OCI-LY7 (cell line): ENCODE data around the gene LRIG2. TPM values are rescaled to one million over a fixed set of nuclear protein-coding genes. Genes with fewer than 3 reads are reported as not detected.

Experiments
- BruUV-seq: library from RNA; stranded (reverse); fragments of 400-500 nt; replicated peaks from 2 replicates; lab custom pipeline; 2021; lab: Mats Ljungman, UMichigan
- CTCF ChIA-PET: fragments of 300-600 bp; sonication (Branson Sonifier 250); formaldehyde crosslinking; loops from one replicate; lab custom pipeline; 2022; ENCODE audit warnings: antibody characterized with exemption; ENCODE audit not compliant: unreplicated experiment; lab: Charles Lee
- POLR2A ChIA-PET: fragments of 300-600 bp; sonication (Branson Sonifier 250); formaldehyde crosslinking; loops from one replicate; lab custom pipeline; 2022; ENCODE audit warnings: antibody characterized with exemption; lab: Charles Lee
- DNase-seq: peaks from one replicate; pipeline ENCODE4 v3.0.0-alpha.2; 2015; ENCODE audit warnings: low spot score
- H2AFZ ChIP-seq: fragments of 200-600 bp; sonication (generic), shearing (Covaris generic); 2 replicates; pipeline ENCODE4 v1.6.1; 2014; ENCODE audit warnings: mild to moderate bottlenecking, antibody characterized with exemption, low read length, moderate library complexity
- H3K27ac ChIP-seq: fragments of 200-600 bp; sonication (generic); 2 replicates; pipeline ENCODE4 v1.5.1; 2014; ENCODE audit warnings: mixed run types, low read depth, mild to moderate bottlenecking, moderate library complexity, low read length, inconsistent platforms; ENCODE audit not compliant: poor library complexity, severe bottlenecking
- H3K36me3 ChIP-seq: fragments of 200-600 bp; sonication (generic); 2 replicates; pipeline ENCODE4 v1.6.1; 2014; ENCODE audit warnings: mild to moderate bottlenecking, antibody characterized with exemption, low read length, moderate library complexity, mixed read lengths; ENCODE audit not compliant: insufficient read depth
- H3K4me1 ChIP-seq: fragments of 200-600 bp; sonication (generic); 2 replicates; pipeline ENCODE4 v1.5.1; 2014; ENCODE audit warnings: mild to moderate bottlenecking, low read length; ENCODE audit not compliant: insufficient read depth, poor library complexity, severe bottlenecking
- H3K4me2 ChIP-seq: fragments of 200-600 bp; sonication (generic); 2 replicates; pipeline ENCODE4 v1.6.1; 2014; ENCODE audit warnings: mild to moderate bottlenecking, low read length
- H3K4me3 ChIP-seq: fragments of 200-600 bp; sonication (generic); 2 replicates; pipeline ENCODE4 v1.5.1; 2014; ENCODE audit warnings: mild to moderate bottlenecking, low read depth, low read length; ENCODE audit not compliant: poor library complexity, severe bottlenecking
- H3K79me2 ChIP-seq: fragments of 200-600 bp; sonication (generic); 2 replicates; pipeline ENCODE4 v1.6.1; 2016; ENCODE audit warnings: low read depth, mild to moderate bottlenecking, low read length, moderate library complexity, mixed read lengths; ENCODE audit not compliant: insufficient read depth
- H3K9me2 ChIP-seq: fragments of 200-600 bp; sonication (generic); 2 replicates; pipeline ENCODE4 v1.6.1; 2016; ENCODE audit warnings: mild to moderate bottlenecking, low read length, mixed read lengths; ENCODE audit not compliant: insufficient read depth
- H3K9me3 ChIP-seq: fragments of 200-600 bp; sonication (generic); 2 replicates; pipeline ENCODE4 v1.6.1; 2014; ENCODE audit warnings: mild to moderate bottlenecking, mixed run types, low read length, mixed read lengths
- H4K20me1 ChIP-seq: fragments of 200-600 bp; sonication (generic); 2 replicates; pipeline ENCODE4 v1.6.1; 2014; ENCODE audit warnings: mild to moderate bottlenecking, antibody characterized with exemption, low read length, moderate library complexity, mixed read lengths; ENCODE audit not compliant: insufficient read depth
- EZH2phosphoT487 ChIP-seq: fragments of 200-600 bp; sonication (generic); IDR thresholded peaks from 2 replicates; pipeline ENCODE4 v1.6.1; 2018; ENCODE audit warnings: low read depth, borderline replicate concordance, mild to moderate bottlenecking, mixed run types, antibody characterized with exemption, low read length, moderate library complexity, mixed read lengths
- intact Hi-C: fragments of 100-400 bp; cut with micrococcal nuclease; formaldehyde crosslinking; loops from one replicate; pipeline ENCODE4 v1.10.0; 2022; ENCODE audit not compliant: unreplicated experiment
- total RNA-seq, 2 experiments: library from RNA; depleted of rRNA in 1 of 2; stranded (reverse); fragments of >200 nt in 1 of 2; shearing (Covaris generic) in 1 of 2; gene quantifications; 2 replicates each; pipeline ENCODE4 v1.2.3, GENCODE V29; 2014 to 2022
- TF ChIP-seq, protein P1 (sequence below): fragments of 200-600 bp; sonication (generic); conservative IDR thresholded peaks from 2 replicates; pipeline ENCODE4 v1.5.1; 2014; ENCODE audit warnings: mild to moderate bottlenecking, antibody characterized with exemption, low read length, moderate library complexity, mixed read lengths

The LRIG2 gene
- total RNA-seq, 2 experiments from 2014 or later = 11.6 to 16.7 TPM

DNA sequence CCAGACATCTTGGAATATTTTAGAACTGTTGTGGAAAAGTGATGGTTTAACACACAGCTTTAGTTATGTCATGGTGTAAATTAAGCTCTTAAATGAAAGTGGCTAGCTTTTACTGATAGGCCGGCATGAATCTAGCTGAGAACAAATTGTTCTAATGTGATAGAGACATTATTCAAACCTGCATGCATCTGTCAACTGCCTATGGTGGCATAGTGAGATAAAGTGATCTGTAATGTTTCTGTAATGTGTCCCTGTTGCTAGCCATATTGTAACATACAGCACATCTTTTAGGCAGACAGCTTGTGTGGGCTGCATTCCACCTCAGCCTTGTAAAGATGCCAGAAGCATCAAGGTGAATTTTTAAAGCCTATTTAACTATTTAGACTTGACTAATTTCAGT lies 16.0 kb downstream of the LRIG2 start:
- Histone ChIP-seq H3K9me2 (no peaks in the 10 kb centered on the region), H3K36me3 (peaks cover 31% of the 10 kb centered on the region), H3K79me2 (peaks cover 33% of the 10 kb centered on the region; the same call in 1 of the 2 replicates), H3K4me1 (no peaks in the 10 kb centered on the region), H2AFZ (no peak overlapping the region), H3K4me2 (no peak overlapping the region), H3K4me3 (no peak overlapping the region), H4K20me1 (no peaks in the 10 kb centered on the region), H3K9me3 (no peaks in the 10 kb centered on the region), H3K27ac (no peak overlapping the region)
- ChIA-PET POLR2A (interaction anchor here (0.7 kb wide), 1 partner anchor 20 kb away, joined by 3 read pairs; no protein-coding TSS in a partner anchor), CTCF (interaction anchor here (0.9 kb wide), 1 partner anchor 16 kb away, joined by 4 read pairs; the partner anchor contains the start of gene LRIG2)
- TF ChIP-seq EZH2phosphoT487 = no peak
- TF ChIP-seq, protein P1, sequence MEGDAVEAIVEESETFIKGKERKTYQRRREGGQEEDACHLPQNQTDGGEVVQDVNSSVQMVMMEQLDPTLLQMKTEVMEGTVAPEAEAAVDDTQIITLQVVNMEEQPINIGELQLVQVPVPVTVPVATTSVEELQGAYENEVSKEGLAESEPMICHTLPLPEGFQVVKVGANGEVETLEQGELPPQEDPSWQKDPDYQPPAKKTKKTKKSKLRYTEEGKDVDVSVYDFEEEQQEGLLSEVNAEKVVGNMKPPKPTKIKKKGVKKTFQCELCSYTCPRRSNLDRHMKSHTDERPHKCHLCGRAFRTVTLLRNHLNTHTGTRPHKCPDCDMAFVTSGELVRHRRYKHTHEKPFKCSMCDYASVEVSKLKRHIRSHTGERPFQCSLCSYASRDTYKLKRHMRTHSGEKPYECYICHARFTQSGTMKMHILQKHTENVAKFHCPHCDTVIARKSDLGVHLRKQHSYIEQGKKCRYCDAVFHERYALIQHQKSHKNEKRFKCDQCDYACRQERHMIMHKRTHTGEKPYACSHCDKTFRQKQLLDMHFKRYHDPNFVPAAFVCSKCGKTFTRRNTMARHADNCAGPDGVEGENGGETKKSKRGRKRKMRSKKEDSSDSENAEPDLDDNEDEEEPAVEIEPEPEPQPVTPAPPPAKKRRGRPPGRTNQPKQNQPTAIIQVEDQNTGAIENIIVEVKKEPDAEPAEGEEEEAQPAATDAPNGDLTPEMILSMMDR = no peak
- no TSS peak for BruUV-seq
- intact Hi-C loops = no loop called here
- no peak for DNase-seq

DNA sequence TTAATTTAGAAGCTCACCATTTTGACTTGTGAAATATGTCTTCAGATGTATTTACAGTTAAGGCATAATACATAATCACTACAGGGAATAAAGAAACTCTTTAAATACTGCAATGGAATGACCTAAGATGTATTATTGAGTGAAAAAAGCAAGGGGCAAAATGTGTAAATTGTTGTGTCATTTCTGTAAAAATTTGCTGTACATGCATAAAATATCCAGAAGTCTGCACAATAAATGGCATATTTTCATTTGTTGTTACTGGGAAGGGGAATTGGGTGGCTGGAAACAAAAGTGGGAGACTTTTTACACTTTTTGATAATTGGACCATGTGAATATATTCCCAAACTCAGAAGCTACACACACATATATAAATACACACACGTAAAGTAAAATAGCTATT lies 17.1 kb downstream of the LRIG2 start:
- no peak overlapping the region for H2AFZ ChIP-seq
- no peak overlapping the region for H3K4me3 ChIP-seq
- H3K4me1 ChIP-seq = no peaks in the 10 kb centered on the region
- H3K9me2 ChIP-seq = no peaks in the 10 kb centered on the region
- peaks cover 40% of the 10 kb centered on the region for H3K36me3 ChIP-seq
- TF ChIP-seq, protein P1 = no peak
- TF ChIP-seq EZH2phosphoT487 = no peak
- no peak overlapping the region for H3K4me2 ChIP-seq
- CTCF ChIA-PET = no interaction called here
- H4K20me1 ChIP-seq = no peaks in the 10 kb centered on the region
- no peaks in the 10 kb centered on the region for H3K9me3 ChIP-seq
- no peak for DNase-seq
- POLR2A ChIA-PET = interaction anchor here (0.6 to 0.7 kb wide), 2 partner anchors 223 to 765 kb away, joined by 3 read pairs; no protein-coding TSS in a partner anchor
- peaks cover 33% of the 10 kb centered on the region; the same call in 1 of the 2 replicates for H3K79me2 ChIP-seq
- intact Hi-C loops = no loop called here
- no TSS peak for BruUV-seq
- H3K27ac ChIP-seq = no peak overlapping the region

DNA sequence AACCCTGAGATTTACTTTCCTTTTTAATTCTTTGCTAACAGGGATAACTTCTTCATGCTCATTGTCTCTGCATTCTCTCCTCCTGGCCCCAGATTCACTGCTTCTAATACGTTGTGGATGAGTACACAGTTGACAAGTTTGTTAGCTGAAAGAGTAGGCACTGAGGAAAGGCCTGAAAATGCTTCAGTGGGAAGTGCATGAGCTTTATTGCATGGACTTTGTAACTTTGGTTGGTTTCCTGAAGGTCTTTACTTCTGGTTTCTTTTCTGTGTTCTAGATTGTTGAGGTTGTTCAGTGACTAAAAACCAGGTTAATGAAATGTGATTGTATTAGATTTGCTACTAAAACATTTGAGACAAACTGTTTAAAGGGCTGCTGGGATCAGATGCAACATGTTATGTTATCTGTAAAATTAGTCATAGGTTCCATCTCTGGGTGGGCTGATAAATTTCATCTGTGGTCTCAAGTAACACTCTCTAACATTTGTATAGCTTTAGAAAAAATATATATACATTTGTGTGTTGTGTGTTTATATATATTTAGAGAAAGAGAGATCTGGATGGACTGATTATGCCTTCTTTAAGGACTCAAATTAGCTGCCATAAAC lies 19.1 kb downstream of the LRIG2 start:
- Histone ChIP-seq H3K4me3 (no peak overlapping the region), H3K4me1 (no peaks in the 10 kb centered on the region), H4K20me1 (no peaks in the 10 kb centered on the region), H3K9me2 (no peaks in the 10 kb centered on the region), H2AFZ (no peak overlapping the region), H3K36me3 (peaks cover 53% of the 10 kb centered on the region), H3K27ac (no peak overlapping the region), H3K4me2 (no peak overlapping the region), H3K79me2 (peaks cover 19% of the 10 kb centered on the region; the same call in 1 of the 2 replicates), H3K9me3 (no peaks in the 10 kb centered on the region)
- intact Hi-C loops = no loop called here
- TF ChIP-seq, protein P1 = no peak
- TF ChIP-seq EZH2phosphoT487 = no peak
- no TSS peak for BruUV-seq
- ChIA-PET CTCF (no interaction called here), POLR2A (interaction anchor here (0.8 kb wide), 1 partner anchor 437 kb away, joined by 3 read pairs; no protein-coding TSS in a partner anchor)
- DNase-seq = no peak
